HepG2 (cell line): ENCODE measurements around the gene AP1AR. TPM values are rescaled to one million over a fixed set of nuclear protein-coding genes. Genes with fewer than 3 reads are reported as not detected.

Experiments used
- AHR ChIP-seq: IDR thresholded peaks from 2 replicates; pipeline ENCODE4 v1.6.1; 2018; ENCODE audit warnings: missing genetic modification reagents, missing compliant biosample characterization
- ATAD3A ChIP-seq: sonication (generic); formaldehyde crosslinking; IDR thresholded peaks from 2 replicates; pipeline ENCODE4 v1.4.0; 2020; ENCODE audit warnings: missing genetic modification reagents
- BRF2 ChIP-seq: sonication (generic); formaldehyde crosslinking; IDR thresholded peaks from 2 replicates; pipeline ENCODE4 v1.8.1; 2022; ENCODE audit warnings: mild to moderate bottlenecking, missing genetic modification reagents
- ELF3 ChIP-seq: IDR thresholded peaks from 2 replicates; pipeline ENCODE4 v1.6.1; 2016; ENCODE audit warnings: missing genetic modification reagents, missing compliant biosample characterization
- KLF12 ChIP-seq: sonication (generic); formaldehyde crosslinking; IDR thresholded peaks from 2 replicates; pipeline ENCODE4 v1.4.0; 2020; ENCODE audit warnings: missing genetic modification reagents, borderline replicate concordance
- MIXL1 ChIP-seq: IDR thresholded peaks from 2 replicates; pipeline ENCODE4 v1.6.1; 2016
- NFKB2 ChIP-seq: sonication (generic); formaldehyde crosslinking; IDR thresholded peaks from 2 replicates; pipeline ENCODE4 v1.4.0; 2020; ENCODE audit warnings: missing genetic modification reagents, borderline replicate concordance
- PITX1 ChIP-seq: sonication (generic); formaldehyde crosslinking; IDR thresholded peaks from 2 replicates; pipeline ENCODE4 v1.5.1; 2020; ENCODE audit warnings: mild to moderate bottlenecking, missing genetic modification reagents
- SNAPC4 ChIP-seq: sonication (generic); formaldehyde crosslinking; IDR thresholded peaks from 2 replicates; pipeline ENCODE4 v1.4.0; 2020; ENCODE audit warnings: mild to moderate bottlenecking, missing genetic modification reagents
- SOX13 ChIP-seq, 3 experiments: fragments of 450-650 bp in 1 of 3; sonication (generic) in 1 of 3; formaldehyde crosslinking in 1 of 3; IDR thresholded peaks in 2 of 3; conservative IDR thresholded peaks in 1 of 3; 2 replicates each; pipeline versions ENCODE4 v1.5.0 to v1.6.1; 2016 to 2020; ENCODE audit warnings: antibody characterized with exemption in 1 of 3, mild to moderate bottlenecking in 1 of 3, missing compliant biosample characterization in 1 of 3, missing genetic modification reagents in 1 of 3, moderate library complexity in 1 of 3
- SUZ12 ChIP-seq: fragments of 150-350 bp; IDR thresholded peaks from 2 replicates; pipeline ENCODE4 v1.6.1; 2014; ENCODE audit warnings: low read depth, low read length
- ZNF234 ChIP-seq: sonication (generic); formaldehyde crosslinking; conservative IDR thresholded peaks from 2 replicates; pipeline ENCODE4 v1.5.1; 2020; ENCODE audit warnings: mild to moderate bottlenecking, missing genetic modification reagents
- ZNF562 ChIP-seq: sonication (generic); formaldehyde crosslinking; IDR thresholded peaks from 2 replicates; pipeline ENCODE4 v1.8.0; 2022; ENCODE audit warnings: missing genetic modification reagents, borderline replicate concordance
- ZNF589 ChIP-seq: sonication (generic); formaldehyde crosslinking; conservative IDR thresholded peaks from 2 replicates; pipeline ENCODE4 v1.8.0; 2022; ENCODE audit warnings: mild to moderate bottlenecking, moderate library complexity, missing genetic modification reagents
- ZNF598 ChIP-seq: sonication (generic); formaldehyde crosslinking; IDR thresholded peaks from 2 replicates; pipeline ENCODE4 v1.5.1; 2020; ENCODE audit warnings: mild to moderate bottlenecking, missing genetic modification reagents, borderline replicate concordance
- ZNF614 ChIP-seq: IDR thresholded peaks from 2 replicates; pipeline ENCODE4 v1.6.1; 2018; ENCODE audit warnings: missing biosample characterization, missing genetic modification reagents, inconsistent platforms, borderline replicate concordance
- ZNF776 ChIP-seq: sonication (generic); formaldehyde crosslinking; IDR thresholded peaks from 2 replicates; pipeline ENCODE4 v1.4.0; 2020; ENCODE audit warnings: mild to moderate bottlenecking, missing genetic modification reagents
- ZNF777 ChIP-seq: sonication (generic); formaldehyde crosslinking; IDR thresholded peaks from 2 replicates; pipeline ENCODE4 v1.4.0; 2020; ENCODE audit warnings: missing genetic modification reagents
- polyA plus RNA-seq, 8 experiments: library from polyadenylated mRNA; depleted of rRNA in 3 of 8; stranded (reverse) in 7 of 8; unstranded in 1 of 8; fragments of >200 nt; fragmentation: Illumina TruSeq in 4 of 8; extraction: Trizol in 4 of 8; gene quantifications; 2 replicates each; pipeline versions ENCODE4 v1.2.1 to v1.2.3, GENCODE V29; 2011 to 2016; ENCODE audit warnings: low read depth in 4 of 8, missing spikeins in 1 of 8, mixed read lengths in 1 of 8; ENCODE audit not compliant: insufficient read depth in 1 of 8
- total RNA-seq, 5 experiments: library from RNA; depleted of rRNA; stranded (reverse); fragments of >200 nt; fragmentation: Illumina TruSeq; extraction: Trizol; gene quantifications; 2 replicates each; pipeline ENCODE4 v1.2.3, GENCODE V29; 2016; ENCODE audit warnings: low read depth in 1 of 5
- TF ChIP-seq, protein P1 (sequence below): sonication (generic); formaldehyde crosslinking; IDR thresholded peaks from 2 replicates; pipeline ENCODE4 v1.4.0; 2020; ENCODE audit warnings: missing genetic modification reagents, mild to moderate bottlenecking, borderline replicate concordance

AP1AR gene
- total and polyA plus RNA-seq, 2 of the 13 experiments (the other 11 are each of a cell fraction or from before 2014, with no cell fraction given) = 24.9 to 39.9 TPM

DNA sequence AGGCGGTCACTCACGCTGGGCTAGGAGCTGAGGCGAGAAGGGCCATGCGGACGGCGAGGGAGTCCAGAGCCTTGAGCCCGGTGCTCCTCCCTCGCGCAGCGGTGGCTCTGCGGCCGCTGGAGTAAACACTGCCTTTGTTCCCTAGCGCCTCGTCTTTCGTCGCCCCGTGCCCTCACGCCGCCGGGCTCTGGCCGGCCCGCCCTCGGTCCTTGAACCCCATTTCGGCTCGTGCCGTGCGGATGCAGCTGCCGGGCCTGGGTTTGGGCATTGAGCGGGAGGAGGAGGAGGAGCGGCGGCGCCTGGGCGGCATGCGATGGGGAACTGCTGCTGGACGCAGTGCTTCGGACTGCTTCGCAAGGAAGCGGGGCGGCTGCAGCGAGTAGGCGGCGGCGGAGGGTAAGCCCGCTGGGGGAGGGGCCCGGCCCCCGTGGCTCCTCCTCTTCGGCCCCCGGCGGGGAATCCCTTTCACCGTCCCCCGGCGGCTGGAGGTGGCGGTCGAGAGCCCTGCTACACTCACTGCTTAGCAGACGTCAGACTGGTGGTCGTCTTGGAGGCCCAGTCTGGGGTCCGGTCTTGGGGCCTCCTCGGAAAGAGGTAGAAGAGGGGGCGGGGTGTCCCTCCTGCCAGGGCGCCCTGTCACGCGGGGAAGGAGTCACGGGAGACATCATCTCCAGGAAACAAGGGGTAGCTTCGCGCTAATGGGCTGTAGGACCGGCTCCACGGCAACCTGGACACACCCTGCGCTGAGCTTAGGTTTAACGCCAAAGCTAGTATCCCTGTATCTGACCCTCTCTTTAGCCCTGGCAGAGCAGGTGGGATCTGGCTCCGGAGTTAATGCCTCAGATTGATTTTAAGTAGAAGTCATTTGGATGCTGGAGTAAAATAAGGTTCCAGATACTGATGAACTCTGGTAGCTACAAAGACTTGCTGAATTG is at the start of gene AP1AR (continued):
- no peak for TF ChIP-seq SNAPC4
- TF ChIP-seq ELF3 (CRISPR knock-in tag) = no peak
- peak; percentile 15; the same call in 1 of the 2 replicates for TF ChIP-seq ZNF614 (CRISPR knock-in tag)
- no peak for TF ChIP-seq MIXL1 (CRISPR knock-in tag)
- no peak for TF ChIP-seq ATAD3A
- TF ChIP-seq ZNF598 = no peak
- TF ChIP-seq AHR (CRISPR knock-in tag) = no peak
- peak; percentile 78; the same call in 1 of the 2 replicates for TF ChIP-seq ZNF776 (CRISPR knock-in tag)
- peak; percentile 90 for TF ChIP-seq PITX1 (CRISPR knock-in tag)
- 0 out of 2 replicates have a peak, but pooled peaks have one; percentile 79 for TF ChIP-seq NFKB2 (CRISPR knock-in tag)
- TF ChIP-seq ZNF562 (CRISPR knock-in tag) = no peak
- TF ChIP-seq ZNF589 = no peak
- peak; percentile 85; the same call in 1 of the 2 replicates for TF ChIP-seq ZNF234 (CRISPR knock-in tag)
- no peak for TF ChIP-seq SOX13 (IDR thresholded peaks at IDR 0.05)
- 0 out of 4 replicates have a peak, but pooled peaks of 1 of the 2 experiments have one; percentile 4 for TF ChIP-seq SOX13 (CRISPR knock-in tag; conservative IDR thresholded peaks at IDR 0.05 in 1 of 2, IDR thresholded peaks at IDR 0.05 in 1 of 2)
- 0 out of 2 replicates have a peak, but pooled peaks have one; percentile 35 for TF ChIP-seq KLF12 (CRISPR knock-in tag)
- TF ChIP-seq BRF2 (CRISPR knock-in tag) = no peak; the same call in none of the 2 replicates
- TF ChIP-seq, protein P1, sequence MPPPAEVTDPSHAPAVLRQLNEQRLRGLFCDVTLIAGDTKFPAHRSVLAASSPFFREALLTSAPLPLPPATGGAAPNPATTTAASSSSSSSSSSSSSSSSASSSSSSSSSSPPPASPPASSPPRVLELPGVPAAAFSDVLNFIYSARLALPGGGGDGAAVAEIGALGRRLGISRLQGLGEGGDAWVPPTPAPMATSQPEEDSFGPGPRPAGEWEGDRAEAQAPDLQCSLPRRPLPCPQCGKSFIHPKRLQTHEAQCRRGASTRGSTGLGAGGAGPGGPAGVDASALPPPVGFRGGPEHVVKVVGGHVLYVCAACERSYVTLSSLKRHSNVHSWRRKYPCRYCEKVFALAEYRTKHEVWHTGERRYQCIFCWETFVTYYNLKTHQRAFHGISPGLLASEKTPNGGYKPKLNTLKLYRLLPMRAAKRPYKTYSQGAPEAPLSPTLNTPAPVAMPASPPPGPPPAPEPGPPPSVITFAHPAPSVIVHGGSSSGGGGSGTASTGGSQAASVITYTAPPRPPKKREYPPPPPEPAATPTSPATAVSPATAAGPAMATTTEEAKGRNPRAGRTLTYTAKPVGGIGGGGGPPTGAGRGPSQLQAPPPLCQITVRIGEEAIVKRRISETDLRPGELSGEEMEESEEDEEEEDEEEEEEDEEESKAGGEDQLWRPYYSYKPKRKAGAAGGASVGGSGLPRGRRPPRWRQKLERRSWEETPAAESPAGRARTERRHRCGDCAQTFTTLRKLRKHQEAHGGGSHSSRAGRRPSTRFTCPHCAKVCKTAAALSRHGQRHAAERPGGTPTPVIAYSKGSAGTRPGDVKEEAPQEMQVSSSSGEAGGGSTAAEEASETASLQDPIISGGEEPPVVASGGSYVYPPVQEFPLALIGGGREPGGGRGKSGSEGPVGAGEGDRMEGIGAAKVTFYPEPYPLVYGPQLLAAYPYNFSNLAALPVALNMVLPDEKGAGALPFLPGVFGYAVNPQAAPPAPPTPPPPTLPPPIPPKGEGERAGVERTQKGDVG (CRISPR knock-in tag) = peak; percentile 82; the same call in 1 of the 2 replicates
- TF ChIP-seq SUZ12 = no peak
- TF ChIP-seq ZNF777 (CRISPR knock-in tag) = 0 out of 2 replicates have a peak, but pooled peaks have one; percentile 57
